Measurements from ENCODE around the gene OR2S2.
A peak's percentile ranks its signal among the peaks of the same experiment; 100 is the strongest.

Gene OR2S2

GRCh38 chr9:35962126-35962906 lies 4.4 kb upstream of the OR2S2 start:
- no peak for DNase-seq (ENCODE audit: low read depth in 1 of 2, low spot score in 1 of 2)

GRCh38 chr9:35960039-35960655 lies 2.2 kb upstream of the OR2S2 start:
- no peak for DNase-seq (ENCODE audit: low read depth in 1 of 2, low spot score in 1 of 2)

- DNase-seq (ENCODE audit: low read depth in 1 of 2, low spot score in 1 of 2), result no peak
These were observed 1.3 kb downstream of the OR2S2 start for GRCh38 chr9:35956651-35957050.

- DNase-seq (ENCODE audit: low read depth in 1 of 2, low spot score in 1 of 2), result no peak
These were observed 2.9 kb downstream of the OR2S2 start for GRCh38 chr9:35954942-35955546.

GRCh38 chr9:35952526-35953191 lies 5.3 kb downstream of the OR2S2 start:
- no peak for DNase-seq (ENCODE audit: low read depth in 1 of 2, low spot score in 1 of 2)

- DNase-seq (ENCODE audit: low read depth in 1 of 2, low spot score in 1 of 2), result no peak
These were observed 6.2 kb downstream of the OR2S2 start for GRCh38 chr9:35951736-35952135.

GRCh38 chr9:35948901-35949318 lies 9.0 kb downstream of the OR2S2 start:
- no peak for DNase-seq (ENCODE audit: low read depth in 1 of 2, low spot score in 1 of 2)

- DNase-seq (ENCODE audit: low read depth in 1 of 2, low spot score in 1 of 2), result no peak
These were observed 9.5 kb downstream of the OR2S2 start for GRCh38 chr9:35948451-35948850.

GRCh38 chr9:35945341-35946018 lies 12.5 kb downstream of the OR2S2 start:
- peak; percentile 17 to 50 for DNase-seq (ENCODE audit: low read depth in 1 of 2, low spot score in 1 of 2)

- no peak for DNase-seq (ENCODE audit: low read depth in 1 of 2, low spot score in 1 of 2)
These were observed 13.1 kb downstream of the OR2S2 start for GRCh38 chr9:35944841-35945240.

GRCh38 chr9:35944173-35944572 lies 13.8 kb downstream of the OR2S2 start:
- no peak for DNase-seq (ENCODE audit: low read depth in 1 of 2, low spot score in 1 of 2)

- DNase-seq (ENCODE audit: low read depth in 1 of 2, low spot score in 1 of 2), result no peak
These were observed 15.7 kb downstream of the OR2S2 start for GRCh38 chr9:35942286-35942685.

- no peak for DNase-seq (ENCODE audit: low read depth in 1 of 2, low spot score in 1 of 2)
These were observed 17.2 kb downstream of the OR2S2 start for GRCh38 chr9:35940458-35941407.

- no peak for DNase-seq (ENCODE audit: low read depth in 1 of 2, low spot score in 1 of 2)
These were observed 18.2 kb downstream of the OR2S2 start for GRCh38 chr9:35939679-35940250.

GRCh38 chr9:35938474-35939356 lies 19.2 kb downstream of the OR2S2 start:
- DNase-seq (ENCODE audit: low read depth in 1 of 2, low spot score in 1 of 2), result no peak

- no peak for DNase-seq (ENCODE audit: low read depth in 1 of 2, low spot score in 1 of 2)
These were observed 20.7 kb downstream of the OR2S2 start for GRCh38 chr9:35937227-35937626.

GRCh38 chr9:35935755-35936509 lies 22.0 kb downstream of the OR2S2 start:
- DNase-seq (ENCODE audit: low read depth in 1 of 2, low spot score in 1 of 2), result no peak

- DNase-seq (ENCODE audit: low read depth in 1 of 2, low spot score in 1 of 2), result no peak
These were observed 22.7 kb downstream of the OR2S2 start for GRCh38 chr9:35935261-35935660.

All from stimulated activated CD4-positive, alpha-beta T cell treated with anti-CD3 and anti-CD28 coated beads, Interleukin-15, amount 100 ng/mL, for 1 hour (primary cell).